GM19455 (cell line): ENCODE data around the gene VEPH1.
A peak's percentile ranks its signal among the peaks of the same experiment; 100 is the strongest.

Experiments
- ATAC-seq: cut with Tn5 transposase; IDR thresholded peaks from one replicate; pipeline ENCODE4 v1.9.1; 2021; ENCODE audit not compliant: unreplicated experiment

Gene VEPH1

DNA sequence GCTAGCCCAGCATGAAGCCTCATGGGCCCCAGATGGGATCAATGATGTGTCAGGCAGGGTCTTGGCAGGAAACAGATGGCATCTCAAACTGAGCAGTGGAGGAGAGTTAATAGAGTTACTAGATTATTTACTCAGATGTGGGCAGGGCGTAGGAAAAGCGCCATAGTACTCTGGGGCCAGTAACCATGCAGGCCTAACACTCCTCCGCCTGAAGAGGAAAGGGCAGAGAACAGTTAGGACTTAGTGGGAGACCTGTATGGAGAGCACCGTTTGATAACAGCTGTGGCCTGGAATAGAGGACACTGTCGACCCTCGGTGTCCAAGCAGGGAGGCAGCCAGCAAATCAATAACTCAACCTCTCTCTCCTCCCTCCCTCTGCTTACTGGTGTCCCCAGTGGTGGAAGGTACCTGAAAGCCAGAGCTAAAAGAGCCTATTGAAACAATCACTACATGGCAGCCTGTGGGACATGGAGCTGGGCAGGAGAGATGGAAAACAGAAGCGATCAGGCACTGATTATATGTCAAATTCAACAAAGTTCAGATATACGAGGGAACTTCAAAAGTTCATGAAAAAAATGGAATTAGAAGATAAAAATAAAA lies 231.8 kb downstream of the VEPH1 start:
- no peak for ATAC-seq

DNA sequence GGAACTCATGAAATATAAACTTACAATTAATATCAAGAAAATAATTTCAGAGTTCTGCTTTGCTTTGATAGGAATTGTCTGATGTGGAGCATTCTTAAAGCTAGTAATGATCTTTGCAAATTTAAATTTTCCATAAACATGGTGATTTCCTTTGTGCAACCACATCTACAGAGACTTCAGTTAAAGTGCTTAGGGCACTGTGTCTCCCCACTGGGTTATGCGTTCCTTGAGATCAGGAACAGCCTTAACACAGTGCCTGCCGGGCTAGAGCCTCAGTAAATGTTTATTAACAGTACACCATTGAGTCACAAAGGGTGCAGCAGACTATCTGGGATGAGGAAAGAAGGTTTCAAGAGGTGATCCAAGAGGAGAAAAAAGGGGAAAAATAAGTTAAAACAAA lies 235.2 kb downstream of the VEPH1 start:
- ATAC-seq: no peak

DNA sequence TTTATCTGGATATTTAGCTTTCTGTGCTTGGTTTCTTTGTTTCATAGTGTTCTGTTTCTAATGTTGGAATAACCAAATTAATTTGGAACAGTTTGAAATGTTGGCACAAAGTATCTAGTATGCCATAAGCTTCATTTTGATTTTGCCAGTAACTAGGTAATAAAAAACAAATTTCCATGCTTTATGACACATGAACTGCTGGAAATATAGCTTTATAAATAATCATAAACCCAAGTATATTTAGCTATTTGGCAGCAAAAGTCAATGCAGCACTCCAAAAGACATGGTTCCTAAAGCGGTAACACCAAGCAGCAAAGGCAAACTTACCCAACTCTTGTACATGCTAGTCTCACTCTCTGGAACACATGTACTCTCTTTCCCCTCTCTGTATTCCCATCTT lies 237.3 kb downstream of the VEPH1 start:
- ATAC-seq: no peak

DNA sequence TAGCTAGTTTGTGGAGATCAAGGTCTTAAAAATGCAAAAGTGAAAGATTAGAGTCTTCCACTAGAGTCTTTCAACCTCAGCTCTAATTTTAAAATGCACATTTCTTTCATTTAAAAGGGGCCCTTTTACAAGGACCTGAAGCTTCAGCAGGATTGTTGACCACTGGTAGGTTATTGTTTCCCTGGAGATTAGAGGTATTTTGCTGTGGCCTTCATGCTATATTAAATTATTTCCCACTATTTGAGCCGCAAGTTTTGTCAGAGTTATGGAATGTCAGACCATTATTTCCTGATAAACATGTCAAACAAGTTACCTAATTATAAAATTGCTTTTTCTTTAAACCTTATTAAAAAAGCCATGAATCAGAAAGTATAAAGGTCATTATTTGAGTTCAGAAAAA lies 240.2 kb downstream of the VEPH1 start:
- ATAC-seq: no peak

DNA sequence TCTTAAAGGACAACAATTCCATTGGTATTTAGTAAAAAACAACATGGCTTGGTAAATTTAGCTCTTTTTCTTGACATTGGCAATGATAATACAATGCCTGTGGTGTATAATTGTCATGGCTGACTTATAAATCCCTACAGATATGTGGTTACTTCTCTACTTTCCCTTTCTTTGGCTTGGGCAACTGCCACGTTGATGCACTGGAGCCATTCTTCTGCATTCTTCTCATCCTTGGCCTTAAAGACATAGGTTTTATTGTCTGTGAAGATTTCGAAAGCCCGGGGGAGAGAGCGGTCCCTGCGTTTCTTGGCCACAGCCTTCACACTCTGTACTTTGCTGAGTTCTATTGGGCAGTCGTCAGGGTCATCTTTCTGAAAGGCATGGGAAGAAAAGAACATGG lies 242.2 kb downstream of the VEPH1 start:
- ATAC-seq: no peak

DNA sequence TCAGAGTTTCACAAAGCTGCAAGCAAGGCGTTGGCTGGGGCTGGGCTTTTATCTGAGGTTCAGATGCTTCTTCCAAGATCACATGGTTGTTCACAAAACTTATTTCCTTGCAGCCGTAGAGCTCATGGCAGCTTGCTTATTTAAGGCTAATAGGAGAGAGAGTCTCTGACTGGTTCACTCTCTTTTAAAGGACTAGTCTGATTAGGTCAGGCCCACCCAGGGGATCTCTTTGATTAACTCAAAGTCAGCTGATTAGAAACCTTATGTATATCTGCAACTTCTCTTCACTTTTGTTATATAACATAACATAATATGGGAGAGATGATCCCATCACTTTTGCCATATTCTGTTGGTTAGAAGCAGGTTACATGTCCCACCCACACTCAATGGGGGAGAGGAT lies 243.4 kb downstream of the VEPH1 start:
- ATAC-seq: no peak

DNA sequence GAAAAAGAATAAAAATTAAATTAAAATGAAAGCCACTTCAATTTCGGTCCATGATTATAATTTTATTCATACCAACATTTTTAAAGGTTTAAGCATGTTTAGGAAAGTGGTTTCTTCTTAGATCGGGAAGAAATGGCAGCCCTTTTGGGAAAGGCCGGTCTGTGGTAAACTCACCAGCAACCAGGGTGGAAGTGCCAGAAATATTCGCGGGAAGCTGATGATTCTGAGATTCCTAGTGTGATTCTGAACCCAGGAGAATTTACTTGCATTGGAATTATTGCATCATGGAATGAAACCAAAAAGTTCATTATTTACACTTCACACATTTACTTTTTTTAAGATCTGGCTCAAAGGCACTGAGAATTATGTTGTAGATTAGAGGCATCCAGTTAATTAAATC lies 246.1 kb downstream of the VEPH1 start:
- no peak for ATAC-seq

DNA sequence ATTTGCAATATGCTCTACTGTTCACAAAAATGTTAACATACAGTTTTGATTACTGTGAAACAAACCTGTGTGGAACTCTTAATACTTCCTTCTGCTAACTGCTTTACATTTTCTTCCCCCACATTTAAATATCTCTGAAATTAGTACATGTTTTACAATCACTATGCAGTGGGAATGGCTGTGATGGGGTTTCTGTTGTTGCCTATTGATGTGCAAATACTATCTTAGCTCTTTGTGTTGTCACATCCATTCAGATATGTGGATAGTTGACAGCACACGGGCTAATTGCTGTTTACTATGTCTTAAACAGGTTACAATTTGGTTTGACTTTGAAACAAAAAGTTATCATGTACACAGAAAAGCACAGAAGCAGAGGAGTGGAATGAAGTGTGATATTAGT lies 247.4 kb downstream of the VEPH1 start:
- ATAC-seq: no peak

DNA sequence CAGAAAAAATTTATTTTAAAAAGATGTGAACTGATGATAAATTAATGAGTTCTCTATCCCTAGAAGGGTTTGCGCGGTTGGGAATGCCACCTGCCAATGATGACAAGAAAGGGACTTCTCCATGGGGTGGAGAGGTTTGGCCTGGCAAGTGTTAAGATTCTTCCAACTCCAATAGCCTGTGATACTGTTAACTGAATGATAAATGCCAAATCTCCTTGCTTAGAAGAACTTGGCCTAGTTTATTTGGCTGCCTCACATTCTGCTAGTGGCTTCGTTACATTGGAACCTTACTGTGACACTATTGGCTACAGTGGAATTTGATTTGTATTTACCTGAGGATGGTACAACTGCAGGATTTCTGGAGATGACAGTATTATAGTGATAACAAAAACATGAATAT lies 251.5 kb downstream of the VEPH1 start:
- ATAC-seq: no peak

DNA sequence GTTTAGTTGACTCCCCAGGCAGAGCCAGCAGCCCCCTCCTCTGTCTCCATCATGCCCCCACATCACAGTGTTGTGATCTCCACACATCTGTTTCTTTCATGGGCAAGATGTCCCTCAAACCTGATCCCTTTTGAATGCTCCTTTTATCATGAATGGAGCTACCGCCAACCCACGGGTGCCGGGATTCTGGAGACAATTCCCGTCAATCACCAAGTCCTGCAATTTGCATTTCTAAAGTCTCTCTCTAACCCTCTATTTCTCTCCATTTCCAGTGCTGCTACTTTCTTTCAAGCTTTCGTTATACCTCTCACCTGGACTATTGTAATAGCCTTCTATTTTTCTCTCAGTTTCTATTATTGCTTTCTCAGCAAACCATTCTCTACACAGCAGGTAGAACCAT lies 253.6 kb downstream of the VEPH1 start:
- ATAC-seq: no peak

DNA sequence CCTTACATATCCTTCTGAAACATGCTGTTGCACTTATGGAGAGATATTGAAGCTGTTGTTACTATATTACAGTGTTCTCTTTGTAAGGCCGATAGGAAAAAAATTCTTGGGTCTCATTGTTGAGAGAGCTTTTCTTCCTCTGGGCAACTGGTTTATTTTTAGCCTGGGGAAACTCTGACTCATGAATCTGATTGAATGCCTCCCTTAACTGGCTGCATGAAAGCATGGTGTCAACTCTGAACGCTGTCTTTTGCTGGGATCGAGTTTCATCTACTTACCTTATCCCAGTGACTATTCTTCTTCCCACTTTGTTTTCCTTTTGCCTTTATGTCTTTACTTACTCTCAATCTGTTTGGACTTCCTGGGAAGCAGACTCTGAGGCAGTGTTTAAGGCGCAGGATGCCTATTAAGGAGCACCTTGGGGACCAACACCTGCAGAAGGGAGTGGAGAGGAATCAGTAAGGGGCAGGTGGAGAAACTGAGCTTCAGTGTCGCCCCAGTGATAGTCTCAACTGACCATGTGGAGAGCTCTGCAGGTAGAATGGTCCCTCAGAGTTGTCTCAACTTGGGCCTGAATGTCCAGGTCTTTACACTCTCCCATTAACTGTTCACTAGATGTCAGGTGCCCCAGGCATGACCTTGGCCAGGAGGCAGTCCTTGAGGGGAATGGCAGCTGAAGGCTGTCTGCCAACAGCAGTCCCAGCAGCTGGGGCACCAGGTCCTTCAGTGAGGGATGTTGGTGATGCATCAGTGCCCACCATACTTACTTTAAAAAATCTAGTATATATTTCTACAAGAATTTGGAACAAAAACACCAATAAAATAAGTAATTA lies 254.4 kb downstream of the VEPH1 start:
- no peak for ATAC-seq

DNA sequence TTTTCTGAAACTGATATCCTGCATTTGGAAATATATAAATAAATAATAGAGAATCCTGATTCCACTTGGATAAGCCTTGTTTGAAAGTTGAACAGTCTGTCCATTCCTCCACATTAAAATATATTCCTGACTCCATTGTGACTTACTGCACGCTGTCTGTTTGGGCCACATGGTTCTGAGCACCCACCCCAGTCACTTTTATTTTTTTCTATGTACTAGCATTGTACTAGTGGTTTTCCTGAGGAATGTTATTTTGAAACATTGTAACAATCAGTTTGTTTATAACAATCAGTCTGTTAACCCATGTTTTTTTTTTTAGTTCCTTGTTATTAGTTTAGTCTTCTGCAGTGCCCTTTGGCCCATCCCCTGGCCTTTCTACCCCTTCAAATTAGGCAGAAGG lies 255.8 kb downstream of the VEPH1 start:
- ATAC-seq: no peak

DNA sequence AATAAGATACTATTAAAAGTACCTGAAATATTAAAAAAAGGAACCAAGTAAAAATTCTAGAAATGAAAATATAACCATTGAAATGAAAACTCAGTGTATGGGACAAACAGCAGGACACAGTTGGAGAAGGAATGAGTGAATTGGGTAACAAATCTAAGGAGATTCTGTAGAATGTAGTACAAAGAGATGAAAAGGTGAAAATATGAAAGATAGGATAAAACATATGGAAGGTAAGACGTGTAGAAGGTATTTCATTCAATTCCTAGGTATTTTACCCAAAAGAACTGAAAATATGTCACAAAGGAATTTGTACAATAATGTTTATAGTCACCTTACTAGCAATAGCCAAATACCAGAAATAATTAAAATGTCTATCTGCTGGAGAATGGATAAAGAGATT lies 260.4 kb downstream of the VEPH1 start:
- ATAC-seq: no peak

DNA sequence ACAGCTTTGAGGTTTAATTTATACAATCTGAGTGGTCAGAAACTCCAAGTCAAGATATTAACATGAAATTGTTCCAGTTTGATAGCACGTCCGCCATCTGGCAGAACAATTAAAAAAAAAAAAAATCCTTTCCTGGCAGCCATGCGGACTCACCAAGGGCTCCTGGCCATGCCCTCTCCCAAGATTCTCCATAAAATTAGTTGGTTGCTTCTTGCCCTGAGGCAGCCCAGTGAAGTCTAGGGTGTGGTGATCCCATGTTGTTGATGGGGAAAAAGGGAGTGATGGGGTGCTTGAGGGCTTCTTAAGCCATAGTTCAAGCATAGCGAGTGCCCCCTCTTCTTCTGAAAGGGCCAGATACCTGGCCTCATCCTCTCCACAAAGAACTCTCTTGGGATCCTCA lies 261.6 kb downstream of the VEPH1 start:
- ATAC-seq: no peak

DNA sequence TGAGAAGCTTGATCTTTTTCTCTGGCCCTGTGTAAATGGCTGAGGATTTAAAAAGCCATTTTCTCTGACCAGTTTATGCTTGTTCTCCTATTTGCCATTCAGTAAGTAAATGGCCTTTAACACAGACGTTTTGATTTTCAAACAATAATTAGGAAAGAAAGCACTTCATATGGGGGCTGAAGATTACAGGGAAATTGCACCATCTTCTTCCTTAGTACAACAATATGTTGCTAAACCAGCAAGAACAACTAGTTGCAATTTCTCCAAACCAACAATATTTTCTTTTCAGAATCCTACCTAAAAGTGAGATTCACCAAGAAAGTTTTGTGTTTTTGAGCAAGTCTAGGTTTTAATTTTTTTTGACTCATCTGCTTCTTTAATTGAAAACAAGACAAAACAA lies 262.8 kb downstream of the VEPH1 start:
- ATAC-seq: no peak

DNA sequence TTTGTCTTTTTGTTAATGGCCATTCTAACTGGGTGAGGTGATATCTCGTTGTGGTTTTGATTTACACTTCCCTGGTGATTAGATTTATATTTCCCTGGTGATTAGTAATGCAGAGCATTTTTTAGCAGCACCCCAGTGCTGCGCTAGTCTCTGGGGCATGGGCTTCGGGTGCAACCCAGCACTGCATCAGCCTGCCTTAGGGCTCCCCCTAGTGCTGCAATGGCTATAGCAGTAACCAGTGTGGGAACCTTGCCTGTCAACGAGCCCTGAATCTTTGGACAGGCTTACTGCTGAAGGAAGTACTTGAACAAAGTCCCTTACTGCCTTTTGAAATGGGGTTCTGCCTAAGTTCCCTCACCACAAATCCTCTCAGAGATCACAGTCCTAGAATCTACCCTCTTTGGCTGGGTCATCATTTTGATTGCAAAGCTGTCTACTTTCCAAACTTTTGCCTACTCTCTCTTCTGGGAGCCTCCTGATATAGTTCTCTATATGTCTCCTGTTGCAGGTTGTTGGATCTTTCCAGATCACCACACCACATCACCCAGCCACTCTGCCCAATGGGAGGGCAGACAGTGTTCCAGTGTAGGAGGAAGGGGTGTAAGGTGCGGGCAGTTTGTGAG lies 264.0 kb downstream of the VEPH1 start:
- ATAC-seq: peak; percentile 100

DNA sequence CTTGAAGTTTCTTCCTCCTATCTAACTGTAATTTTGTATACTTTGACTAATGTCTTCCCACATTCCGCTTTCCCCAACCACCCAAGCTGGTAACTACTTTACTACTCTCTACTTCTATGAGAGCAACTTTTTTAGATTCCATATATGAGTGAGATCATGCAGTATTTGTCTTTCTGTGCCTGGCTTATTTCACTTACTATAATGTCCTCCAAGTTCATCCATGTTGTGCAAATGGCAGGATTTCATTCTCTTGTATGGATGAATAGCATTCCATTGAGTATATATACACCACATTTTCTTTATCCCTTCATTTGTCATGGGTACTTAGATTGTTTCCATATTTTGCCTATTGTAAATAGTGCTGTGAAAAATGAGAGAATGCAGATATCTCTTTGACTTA lies 264.8 kb downstream of the VEPH1 start:
- ATAC-seq: no peak

DNA sequence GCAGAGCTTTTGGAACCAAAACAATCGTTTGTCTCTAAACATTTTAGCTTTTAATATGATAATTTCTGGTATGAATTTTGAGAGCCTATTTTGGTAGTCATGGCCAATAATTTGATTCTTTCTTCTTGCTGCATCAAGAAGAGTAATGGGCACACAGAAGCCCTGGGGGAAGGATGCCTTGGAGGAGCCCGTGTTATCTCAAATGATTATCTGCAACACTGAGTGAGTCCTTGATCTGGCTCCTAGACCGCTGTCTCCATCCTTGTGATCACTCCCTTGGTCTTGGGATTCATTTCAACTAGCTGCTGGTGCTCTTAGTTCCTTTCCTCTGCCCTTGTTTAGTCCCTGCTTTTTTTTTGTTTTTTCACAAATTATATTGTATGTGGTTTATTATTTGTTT lies 265.3 kb downstream of the VEPH1 start:
- no peak for ATAC-seq

DNA sequence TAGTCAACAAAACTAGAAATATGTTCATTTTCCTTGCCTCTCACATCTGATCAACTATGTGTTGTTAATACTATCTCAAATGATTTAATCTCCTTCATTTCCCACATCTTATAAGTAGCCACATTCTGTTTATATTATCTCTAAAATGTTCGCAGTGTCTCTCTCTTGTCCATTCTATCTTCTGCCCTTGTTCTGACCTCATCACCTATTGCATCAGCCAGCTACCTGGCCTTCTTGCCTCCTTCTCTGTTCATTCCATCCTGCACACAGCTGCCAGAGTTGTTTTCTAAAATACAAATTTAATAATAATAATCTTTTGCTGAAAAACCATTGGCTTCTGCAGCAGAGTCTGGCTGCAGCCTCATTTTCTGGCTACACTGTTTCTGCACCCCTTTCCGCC lies 267.9 kb downstream of the VEPH1 start:
- no peak for ATAC-seq

DNA sequence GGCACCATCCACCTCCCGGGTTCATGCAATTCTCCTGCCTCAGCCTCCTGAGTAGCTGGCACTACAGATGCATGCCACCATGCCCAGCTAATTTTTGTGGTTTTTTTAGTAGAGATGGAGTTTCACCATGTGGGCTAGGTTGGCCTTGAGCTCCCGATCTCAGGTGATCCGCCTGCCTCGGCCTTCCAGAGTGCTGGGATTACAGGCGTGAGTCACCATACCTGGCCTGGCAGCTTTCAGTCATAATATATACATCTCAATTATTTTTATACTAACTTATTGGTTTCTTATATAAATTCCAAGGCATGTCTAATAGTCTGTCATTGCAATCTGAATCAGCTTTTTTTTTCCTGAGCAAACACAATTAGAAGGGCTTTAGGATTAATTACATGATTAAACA lies 269.3 kb downstream of the VEPH1 start:
- no peak for ATAC-seq

DNA sequence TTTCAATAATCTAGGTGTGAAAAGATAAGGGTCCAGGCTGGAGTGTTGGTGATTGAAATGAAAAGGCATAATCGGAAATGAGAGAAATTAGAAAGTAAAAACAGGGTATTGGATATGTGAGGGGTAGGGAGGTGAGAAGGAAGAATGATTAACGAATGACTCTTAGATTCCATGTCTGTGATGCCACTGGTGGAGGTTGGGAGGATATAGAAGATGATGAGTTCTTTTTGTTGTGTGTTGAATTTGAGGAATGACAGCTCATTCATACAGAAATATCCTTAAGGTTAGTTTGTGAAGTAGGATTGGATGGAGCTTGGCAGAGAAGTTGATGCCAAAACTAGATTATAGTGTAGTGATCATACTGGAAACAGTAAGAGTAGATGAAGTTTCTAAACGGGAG lies 271.1 kb downstream of the VEPH1 start:
- ATAC-seq: no peak

DNA sequence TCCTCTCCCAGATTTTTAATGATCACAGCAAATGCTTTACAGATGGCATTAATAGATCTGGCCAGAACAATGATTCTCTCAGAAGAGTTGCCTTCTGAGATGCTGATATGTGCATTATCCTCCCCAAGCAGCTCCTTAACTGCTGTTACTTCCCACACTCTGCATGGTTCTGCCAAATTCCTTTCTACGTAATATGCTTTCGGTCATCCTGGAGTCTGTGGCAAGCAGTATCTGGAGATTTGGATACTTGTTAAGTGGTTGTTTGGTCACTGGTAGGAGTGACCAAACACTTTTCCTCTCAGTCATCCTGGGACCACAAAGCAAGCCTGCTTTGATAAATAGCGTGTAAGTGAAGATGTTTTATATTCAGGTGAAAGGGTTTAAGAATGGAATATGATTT lies 272.1 kb downstream of the VEPH1 start:
- no peak for ATAC-seq
